GM21717 (cell line): ENCODE results near the gene CHAT.

ENCODE experiments used
- ATAC-seq: cut with Tn5 transposase; IDR thresholded peaks from one replicate; pipeline ENCODE4 v1.9.1; 2021; ENCODE audit warnings: mild to moderate bottlenecking, moderate library complexity; ENCODE audit not compliant: unreplicated experiment

Gene CHAT

GRCh38 chr10:49651039-49651835 lies 37.4 kb downstream of the CHAT start:
- ATAC-seq, result no peak

DNA sequence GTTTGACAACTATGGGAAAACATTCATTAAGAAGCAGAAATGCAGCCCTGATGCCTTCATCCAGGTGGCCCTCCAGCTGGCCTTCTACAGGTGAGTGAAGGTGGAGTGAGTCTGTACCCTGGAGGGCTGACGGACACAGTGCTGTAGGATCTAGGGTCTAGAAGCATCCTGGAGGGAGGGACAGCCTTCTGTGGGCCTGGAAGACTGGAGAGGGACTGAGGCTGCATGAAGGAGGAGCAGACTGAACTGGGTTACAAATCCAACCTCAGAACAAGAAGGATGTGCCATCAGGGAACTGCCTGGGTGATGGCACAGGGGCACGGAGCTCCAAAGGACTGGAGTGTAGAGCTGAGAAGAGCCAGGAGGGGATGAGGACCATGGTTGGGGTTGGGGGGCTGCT lies 38.1 kb downstream of the CHAT start:
- no peak for ATAC-seq

DNA sequence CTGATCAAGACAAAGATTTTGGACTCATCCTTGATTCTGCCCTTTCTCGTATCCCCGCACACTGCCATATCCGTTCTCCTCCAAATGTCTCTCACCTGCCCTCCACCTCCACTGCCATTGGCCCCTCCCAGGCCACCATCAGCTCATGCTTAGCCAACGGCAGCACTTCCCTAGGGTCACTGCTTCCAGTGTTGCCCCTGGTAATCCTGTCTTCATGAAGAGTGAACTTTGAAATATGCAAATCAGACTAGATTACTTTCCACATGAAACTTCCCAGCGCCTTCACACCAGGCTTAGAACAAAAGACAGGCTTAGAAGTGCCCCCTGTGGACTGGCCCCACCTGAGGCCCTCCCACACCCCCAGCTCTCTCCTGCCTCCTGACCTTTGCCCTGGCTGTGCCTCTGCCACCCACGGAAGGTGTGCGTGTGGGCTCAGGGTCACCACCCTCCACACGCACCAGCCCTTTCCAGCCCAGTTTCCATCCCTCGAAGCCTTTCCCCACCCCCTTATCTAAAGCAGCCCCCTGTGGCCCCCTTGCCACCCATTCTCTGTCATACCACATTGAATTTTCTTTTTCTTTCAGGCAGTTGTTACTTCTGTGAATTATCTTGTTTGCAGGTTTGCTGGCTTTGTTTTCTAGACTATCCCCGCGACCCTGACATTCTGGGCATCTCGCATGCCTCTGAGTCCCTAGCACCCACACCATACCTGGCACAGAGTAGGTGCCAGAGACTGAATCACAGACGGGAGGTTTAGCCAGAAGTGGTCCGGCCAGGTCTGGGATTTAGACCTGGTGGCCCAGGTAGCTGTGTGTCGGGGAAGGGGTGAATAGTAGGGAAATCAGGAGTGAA lies 38.8 kb downstream of the CHAT start:
- no peak for ATAC-seq

DNA sequence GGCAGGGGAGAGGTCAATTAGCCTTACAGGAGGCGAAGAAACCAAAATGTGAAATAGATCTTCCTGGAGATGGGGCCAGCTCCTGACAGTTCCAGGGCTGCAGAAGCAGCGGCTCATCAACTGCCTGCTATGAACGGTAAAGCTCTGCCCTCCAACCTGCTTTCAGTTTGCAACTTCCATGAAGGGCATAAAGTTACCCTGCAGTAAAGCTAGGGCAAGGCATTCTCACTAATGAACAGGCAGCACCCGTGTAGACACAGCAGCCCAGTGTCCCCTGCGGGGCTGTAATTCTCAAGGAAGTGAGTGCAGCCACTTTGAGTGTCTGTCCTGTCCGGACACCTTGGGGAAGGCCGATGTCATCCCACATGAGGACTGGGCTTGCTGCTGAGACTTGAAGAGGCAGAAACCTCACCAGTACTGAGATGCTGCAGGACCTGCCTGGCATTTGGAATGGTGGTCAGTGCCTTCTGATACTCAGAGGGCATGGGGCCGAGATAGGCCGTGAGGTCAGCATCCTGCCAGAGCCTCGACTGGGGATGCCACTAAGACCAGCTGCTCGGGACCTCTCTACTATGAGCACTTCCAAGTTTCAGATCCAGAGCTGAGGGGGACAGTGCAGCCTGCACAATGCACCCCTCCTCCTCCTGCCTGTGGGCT lies 39.6 kb downstream of the CHAT start:
- ATAC-seq, result no peak

- no peak for ATAC-seq
Observed at GRCh38 chr10:49654036-49654693, 40.3 kb downstream of the CHAT start.

DNA sequence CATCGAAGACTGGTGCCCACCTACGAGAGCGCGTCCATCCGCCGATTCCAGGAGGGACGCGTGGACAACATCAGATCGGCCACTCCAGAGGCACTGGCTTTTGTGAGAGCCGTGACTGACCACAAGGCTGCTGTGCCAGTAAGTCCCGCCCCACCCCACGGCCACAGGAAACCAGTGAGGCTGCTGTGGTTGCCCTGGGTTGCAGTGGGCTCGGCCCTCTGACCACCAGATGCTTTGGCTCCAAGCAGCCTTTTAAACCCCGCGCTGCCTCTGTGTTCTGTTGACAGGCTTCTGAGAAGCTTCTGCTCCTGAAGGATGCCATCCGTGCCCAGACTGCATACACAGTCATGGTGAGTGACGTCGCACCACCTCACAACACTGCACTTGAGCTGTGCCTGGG lies 41.3 kb downstream of the CHAT start:
- no peak for ATAC-seq

DNA sequence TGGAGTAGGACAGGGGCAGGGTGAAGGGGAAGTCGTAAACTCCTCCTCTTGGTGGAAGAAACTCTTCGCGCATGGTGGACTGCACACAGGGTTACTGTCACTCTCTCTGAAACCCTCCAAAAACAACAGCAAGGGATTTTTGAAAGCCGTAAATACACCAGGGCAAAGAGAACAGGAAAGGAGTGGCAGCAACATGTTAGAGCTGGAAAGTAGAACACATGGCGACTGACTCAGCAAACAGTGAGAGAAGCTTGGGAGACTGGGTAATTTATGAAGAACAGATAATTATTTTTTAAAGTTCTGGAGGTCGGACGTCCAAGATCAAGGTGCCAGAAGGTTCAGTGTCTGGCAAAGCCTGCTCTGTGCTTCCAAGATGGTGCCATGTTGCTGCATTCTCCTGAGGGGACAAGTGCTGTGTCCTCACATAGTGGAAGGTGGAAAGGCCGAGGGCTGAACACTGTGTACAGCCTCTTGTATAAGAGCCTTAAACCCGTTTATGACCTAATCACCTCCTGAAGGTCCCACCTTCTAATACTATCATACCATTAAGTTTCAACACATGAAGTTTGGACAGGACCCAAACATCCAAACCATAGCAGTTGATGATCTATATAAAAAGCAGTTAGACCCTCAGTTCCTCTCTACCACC lies 43.1 kb downstream of the CHAT start:
- ATAC-seq, result no peak

DNA sequence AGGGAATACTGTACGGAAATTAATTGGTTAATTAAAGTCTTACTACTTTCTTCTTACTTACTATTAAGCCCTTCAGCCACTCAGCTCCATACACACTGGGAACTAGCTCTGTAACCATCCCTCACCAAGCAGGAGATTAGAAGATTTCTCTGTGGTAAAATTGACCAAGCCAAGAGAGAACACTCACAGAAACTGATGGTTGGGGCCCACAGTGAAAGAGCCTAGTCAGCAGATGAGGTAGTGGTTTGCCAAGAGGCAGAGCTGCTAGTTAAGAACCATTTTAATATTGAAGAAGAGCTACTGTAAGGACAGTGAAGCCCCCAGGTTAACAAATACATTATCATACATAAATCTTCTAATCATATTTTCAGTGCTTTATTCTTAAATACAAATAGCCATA lies 43.8 kb downstream of the CHAT start:
- ATAC-seq, result no peak

GRCh38 chr10:49661140-49661856 lies 47.5 kb downstream of the CHAT start:
- no peak for ATAC-seq

DNA sequence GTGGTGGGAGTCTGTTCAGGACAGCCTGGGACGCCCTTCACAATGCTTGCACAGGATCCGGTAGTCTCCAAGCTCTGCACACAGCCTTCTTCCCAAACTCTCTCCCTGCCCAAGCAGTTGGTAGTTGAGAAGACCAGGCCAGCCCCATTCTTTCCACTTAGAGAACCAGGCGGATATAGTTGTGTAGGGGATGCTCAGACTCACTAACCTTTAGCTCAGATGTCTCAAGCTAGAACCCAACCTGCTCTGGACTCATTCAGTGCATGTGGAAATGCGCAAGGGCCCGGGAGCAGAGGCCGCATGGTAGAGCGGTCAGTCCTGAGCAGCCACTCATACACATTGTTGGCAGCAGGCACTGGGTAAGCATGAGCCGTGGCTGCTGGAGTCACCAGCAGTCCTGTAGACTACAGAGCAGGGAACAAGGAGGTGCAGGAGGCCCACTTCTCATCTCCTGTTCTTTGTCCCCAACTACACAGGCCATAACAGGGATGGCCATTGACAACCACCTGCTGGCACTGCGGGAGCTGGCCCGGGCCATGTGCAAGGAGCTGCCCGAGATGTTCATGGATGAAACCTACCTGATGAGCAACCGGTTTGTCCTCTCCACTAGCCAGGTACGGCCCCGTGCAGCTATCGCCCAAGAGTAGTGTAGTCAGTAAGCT lies 48.5 kb downstream of the CHAT start:
- no peak for ATAC-seq

DNA sequence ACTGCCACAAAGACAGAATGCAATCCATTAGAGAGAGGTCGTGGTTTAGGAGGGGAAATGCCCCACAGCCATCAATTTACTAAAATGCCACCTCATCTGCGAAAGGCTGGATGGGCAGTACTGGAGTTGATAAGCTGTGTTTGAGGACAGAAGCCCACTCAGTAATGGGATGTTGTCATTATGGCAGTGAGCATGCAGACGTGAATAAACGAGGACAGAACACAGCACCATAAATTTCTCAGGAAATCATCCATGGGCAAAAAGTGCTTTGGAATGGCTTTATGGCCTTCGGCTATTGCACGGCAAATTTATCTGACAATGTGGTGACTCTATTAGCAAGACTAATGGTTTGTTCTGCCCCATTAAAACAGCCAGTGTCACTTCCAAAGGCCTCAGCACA lies 49.8 kb downstream of the CHAT start:
- no peak for ATAC-seq

DNA sequence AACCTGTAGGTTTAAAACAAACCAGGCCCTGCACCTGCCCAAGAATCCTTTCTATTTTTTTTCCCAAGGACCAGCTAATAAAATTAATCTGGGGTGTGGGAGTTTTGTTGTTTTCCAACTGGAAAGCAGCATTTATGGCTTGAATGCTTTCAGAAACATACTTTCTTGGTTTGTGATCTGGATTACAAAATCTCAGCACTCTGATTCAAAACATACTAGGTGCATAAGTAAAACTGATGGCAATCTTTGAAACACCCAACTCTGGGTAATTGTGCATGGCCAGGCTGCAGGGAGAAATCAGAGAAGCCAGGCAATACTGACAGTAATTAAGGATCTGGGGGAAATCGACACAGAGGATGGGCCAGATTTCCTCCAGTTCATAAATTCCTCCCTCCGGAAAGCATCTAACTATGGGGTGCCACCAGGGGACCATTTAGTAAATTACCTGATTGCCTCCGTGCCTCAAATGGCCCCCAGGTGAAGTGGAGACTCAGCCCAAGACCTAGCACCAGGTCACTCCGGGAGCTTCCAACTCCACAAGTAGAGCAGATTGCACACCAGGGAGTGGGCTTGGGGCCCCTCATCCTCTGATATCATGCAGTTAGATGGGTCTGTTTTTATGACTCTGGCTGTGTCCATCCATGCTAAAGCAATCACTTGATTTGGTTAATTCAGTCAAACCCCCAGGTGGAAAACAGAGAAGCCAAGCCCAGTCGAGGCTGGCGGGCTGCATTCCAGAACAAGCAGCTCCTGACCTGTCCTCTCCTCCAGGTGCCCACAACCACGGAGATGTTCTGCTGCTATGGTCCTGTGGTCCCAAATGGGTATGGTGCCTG lies 50.4 kb downstream of the CHAT start:
- no peak for ATAC-seq

- ATAC-seq, result no peak
Observed at GRCh38 chr10:49664842-49665355, 51.1 kb downstream of the CHAT start.

DNA sequence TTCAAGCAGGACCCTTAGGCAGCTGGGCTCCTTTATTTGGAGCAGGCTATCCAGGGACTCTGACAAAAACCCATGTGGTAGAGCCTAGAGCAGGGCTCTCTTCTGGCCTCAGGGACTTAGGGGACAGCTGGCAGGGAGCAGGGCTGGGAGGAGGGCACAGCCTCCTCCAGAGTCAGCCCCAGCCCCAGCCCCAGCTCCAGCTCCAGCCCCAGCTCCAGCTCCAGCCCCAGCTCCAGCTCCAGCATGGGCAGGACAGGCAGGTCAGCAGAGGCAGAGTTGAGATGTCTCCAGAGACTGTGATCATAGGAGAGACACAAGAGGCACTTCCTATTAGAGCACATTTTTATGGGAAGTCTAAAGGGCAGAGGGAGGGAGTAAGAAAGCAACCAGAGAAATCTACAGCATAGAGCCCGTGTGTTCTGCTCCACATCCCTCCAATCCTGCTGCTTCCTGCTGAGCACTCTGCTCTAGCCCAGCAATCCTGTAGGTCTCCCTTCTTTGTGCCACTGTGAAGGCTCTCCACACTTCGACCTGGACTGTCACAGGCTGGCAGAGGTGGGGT lies 52.3 kb downstream of the CHAT start:
- no peak for ATAC-seq

DNA sequence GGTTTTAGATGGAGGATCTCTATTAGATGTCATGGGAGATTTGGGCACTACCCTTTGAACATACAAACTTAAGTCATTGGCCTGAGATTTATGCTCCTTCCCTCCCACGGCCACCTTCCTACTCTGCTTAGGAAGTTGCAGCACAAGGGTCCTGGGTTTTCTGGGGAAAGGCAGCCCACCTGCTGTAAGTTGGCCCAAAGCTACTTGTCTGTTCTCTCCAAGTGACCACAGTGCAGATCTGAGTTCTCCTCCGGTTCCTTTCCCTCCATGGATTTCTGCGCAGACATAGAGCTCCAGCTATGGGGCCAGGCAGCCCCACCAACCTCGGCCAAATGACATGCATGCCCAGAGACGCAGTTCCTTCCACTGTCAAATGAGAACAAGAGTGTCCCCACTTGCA lies 52.8 kb downstream of the CHAT start:
- no peak for ATAC-seq

DNA sequence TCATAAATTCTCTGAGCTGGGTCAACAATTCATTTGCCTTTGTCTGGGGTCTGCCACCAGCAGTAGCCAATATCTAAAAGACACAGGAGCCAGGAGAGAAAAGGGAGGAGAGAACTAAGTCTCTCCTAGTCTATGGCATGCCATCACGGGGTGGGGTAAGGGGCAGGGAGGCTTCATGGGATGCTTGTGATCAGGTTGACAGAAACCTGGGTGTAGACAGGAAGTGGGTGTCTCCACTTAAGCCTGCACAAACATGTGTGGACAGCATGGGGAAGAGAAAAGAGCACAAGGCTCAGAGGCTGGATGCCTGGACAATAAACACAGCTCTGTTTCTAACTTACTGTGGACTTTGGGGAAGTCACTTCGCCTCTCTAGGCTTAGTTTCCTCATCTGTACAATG lies 54.2 kb downstream of the CHAT start:
- ATAC-seq, result no peak

GRCh38 chr10:49668684-49669083 lies 54.8 kb downstream of the CHAT start:
- ATAC-seq, result no peak

- no peak for ATAC-seq
Observed at GRCh38 chr10:49678827-49679479, 65.1 kb downstream of the CHAT start.
